Nephron (organoid): ENCODE data around the gene EID2.

Experiments
- H3K27ac Mint-ChIP-seq, 3 experiments: 2 replicates each; pipeline ENCODE4 v1.8.0; 2020; ENCODE audit warnings: mixed read lengths in 3 of 3, mild to moderate bottlenecking in 2 of 3, moderate library complexity in 1 of 3
- H3K27me3 Mint-ChIP-seq: 2 replicates; pipeline ENCODE4 v1.8.0; 2021; ENCODE audit warnings: low read depth, mild to moderate bottlenecking, moderate library complexity, mixed read lengths
- H3K36me3 Mint-ChIP-seq: 2 replicates; pipeline ENCODE4 v1.8.0; 2020; ENCODE audit warnings: low read depth, mixed read lengths
- H3K4me1 Mint-ChIP-seq: 2 replicates; pipeline ENCODE4 v1.8.0; 2020; ENCODE audit warnings: mixed read lengths
- H3K4me3 Mint-ChIP-seq, 3 experiments: 2 replicates each; pipeline ENCODE4 v1.8.0; 2020; ENCODE audit warnings: mild to moderate bottlenecking in 3 of 3, mixed read lengths in 3 of 3, moderate library complexity in 2 of 3
- H3K9me3 Mint-ChIP-seq: 2 replicates; pipeline ENCODE4 v1.8.0; 2020; ENCODE audit warnings: mixed read lengths
- CTCF ChIP-seq, 3 experiments: fragments of 200-600 bp; sonication (generic); IDR thresholded peaks; one replicate each; pipeline ENCODE4 v1.5.0; 2021; ENCODE audit warnings: antibody characterized with exemption in 3 of 3; ENCODE audit not compliant: unreplicated experiment in 3 of 3

Gene EID2

GRCh38 chr19:39520541-39521484 lies 19.1 kb downstream of the EID2 start:
- Mint-ChIP-seq H3K4me3 (no peak overlapping the region), H3K27ac (peak overlapping the region in 2 of 3 experiments; percentile 96 to 97), H3K36me3 (peaks cover 4% of the 10 kb centered on the region), H3K9me3 (no peaks in the 10 kb centered on the region), H3K4me1 (no peaks in the 10 kb centered on the region), H3K27me3 (peaks cover 32% of the 10 kb centered on the region)
- TF ChIP-seq CTCF (IDR thresholded peaks at IDR 0.05; ENCODE audit: unreplicated experiment in 3 of 3): no peak

- no peak for TF ChIP-seq CTCF (IDR thresholded peaks at IDR 0.05; ENCODE audit: unreplicated experiment in 3 of 3)
- H3K36me3 Mint-ChIP-seq: no peaks in the 10 kb centered on the region
- peak overlapping the region; percentile 27 to 71 (median 69) for H3K4me3 Mint-ChIP-seq
- H3K9me3 Mint-ChIP-seq: no peaks in the 10 kb centered on the region
- H3K27ac Mint-ChIP-seq: peak overlapping the region; percentile 69 to 97 (median 96)
- no peaks in the 10 kb centered on the region for H3K4me1 Mint-ChIP-seq
- H3K27me3 Mint-ChIP-seq: peaks cover 50% of the 10 kb centered on the region
Measured at GRCh38 chr19:39518975-39519374, 21.0 kb downstream of the EID2 start.

- H3K27ac Mint-ChIP-seq: peak overlapping the region; percentile 69 to 97 (median 96)
- H3K36me3 Mint-ChIP-seq: no peaks in the 10 kb centered on the region
- H3K9me3 Mint-ChIP-seq: no peaks in the 10 kb centered on the region
- H3K4me3 Mint-ChIP-seq: peak overlapping the region; percentile 45 to 71 (median 69)
- H3K27me3 Mint-ChIP-seq: peaks cover 55% of the 10 kb centered on the region
- TF ChIP-seq CTCF (IDR thresholded peaks at IDR 0.05; ENCODE audit: unreplicated experiment in 3 of 3): no peak
- no peaks in the 10 kb centered on the region for H3K4me1 Mint-ChIP-seq
Measured at GRCh38 chr19:39518458-39518857, 21.5 kb downstream of the EID2 start.

GRCh38 chr19:39517432-39517831 lies 22.5 kb downstream of the EID2 start:
- peak overlapping the region; percentile 59 to 83 (median 69) for H3K4me3 Mint-ChIP-seq
- H3K36me3 Mint-ChIP-seq: no peaks in the 10 kb centered on the region
- peaks cover 65% of the 10 kb centered on the region for H3K27me3 Mint-ChIP-seq

GRCh38 chr19:39516270-39516669 lies 23.7 kb downstream of the EID2 start:
- Mint-ChIP-seq H3K9me3 (no peaks in the 10 kb centered on the region), H3K36me3 (no peaks in the 10 kb centered on the region)
- no peak for TF ChIP-seq CTCF (IDR thresholded peaks at IDR 0.05; ENCODE audit: unreplicated experiment in 3 of 3)

More at GRCh38 chr19:39517432-39517831, 22.5 kb downstream of the EID2 start:
- Mint-ChIP-seq H3K9me3 (no peaks in the 10 kb centered on the region), H3K4me1 (no peaks in the 10 kb centered on the region), H3K27ac (peak overlapping the region in 1 of 3 experiments; percentile 41)
- TF ChIP-seq CTCF (IDR thresholded peaks at IDR 0.05; ENCODE audit: unreplicated experiment in 3 of 3): no peak

More at GRCh38 chr19:39516270-39516669, 23.7 kb downstream of the EID2 start:
- H3K27me3 Mint-ChIP-seq: peaks cover 71% of the 10 kb centered on the region
- H3K4me1 Mint-ChIP-seq: no peaks in the 10 kb centered on the region
- H3K27ac Mint-ChIP-seq: peak overlapping the region in 2 of 3 experiments; percentile 38 to 48
- peak overlapping the region; percentile 83 to 84 (median 83) for H3K4me3 Mint-ChIP-seq
